ENCODE data around the gene NT5DC3.

Gene NT5DC3

DNA sequence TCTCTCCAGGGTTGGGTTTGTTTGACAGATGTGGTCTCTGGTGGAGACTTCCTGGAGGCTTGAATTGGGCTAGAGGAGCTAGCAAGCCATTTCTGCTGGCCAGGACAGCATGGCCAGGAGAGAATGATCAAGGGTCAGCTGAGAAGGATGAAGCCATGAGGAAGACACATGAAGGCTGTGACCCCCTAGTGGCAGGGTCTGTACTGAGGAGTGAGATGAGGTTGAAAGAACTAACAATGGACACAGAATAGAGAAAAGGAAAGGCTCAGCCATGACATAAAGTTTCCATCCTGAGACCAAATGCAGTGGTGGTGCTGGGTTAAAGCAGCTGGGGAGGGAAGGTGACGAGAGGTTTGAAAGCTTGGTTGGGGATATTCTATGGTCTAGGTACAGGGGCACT lies 89.9 kb downstream of the NT5DC3 start:
- DNase-seq (ENCODE audit: low read depth in 2 of 2), result no peak

DNA sequence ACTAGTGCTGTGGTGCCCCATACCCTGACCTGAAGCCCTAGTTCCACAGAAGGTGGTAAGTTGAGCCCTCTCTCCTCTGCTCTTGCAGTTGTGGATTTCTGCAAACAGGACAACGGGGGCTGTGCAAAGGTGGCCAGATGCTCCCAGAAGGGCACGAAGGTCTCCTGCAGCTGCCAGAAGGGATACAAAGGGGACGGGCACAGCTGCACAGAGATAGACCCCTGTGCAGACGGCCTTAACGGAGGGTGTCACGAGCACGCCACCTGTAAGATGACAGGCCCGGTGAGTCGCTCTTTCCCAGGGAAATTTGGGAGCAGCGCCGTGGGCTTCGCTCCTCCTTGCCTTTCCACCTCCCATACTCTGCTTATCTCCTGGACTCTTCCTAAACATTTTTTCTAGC lies 92.2 kb downstream of the NT5DC3 start:
- no peak for DNase-seq (ENCODE audit: low read depth in 2 of 2)

DNA sequence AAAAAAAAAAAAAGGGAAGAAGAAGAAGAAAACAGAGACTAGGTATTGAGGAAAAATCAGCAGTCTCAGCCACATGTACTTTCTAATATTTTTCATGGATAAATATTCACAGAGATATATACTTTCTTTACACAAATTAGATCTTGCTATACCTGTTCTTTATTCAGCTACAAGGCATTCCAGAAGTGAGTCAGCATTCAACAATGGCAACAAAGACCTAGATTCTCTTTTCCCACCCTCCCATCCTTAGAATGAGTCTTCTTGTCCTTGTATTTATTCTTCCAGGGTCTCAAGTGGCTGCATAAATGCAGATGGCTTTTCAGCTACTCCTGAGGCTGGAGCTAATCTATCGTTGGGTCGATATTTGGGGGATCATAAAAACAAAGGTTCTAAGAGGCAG lies 93.0 kb downstream of the NT5DC3 start:
- DNase-seq (ENCODE audit: low read depth in 2 of 2), result no peak

DNA sequence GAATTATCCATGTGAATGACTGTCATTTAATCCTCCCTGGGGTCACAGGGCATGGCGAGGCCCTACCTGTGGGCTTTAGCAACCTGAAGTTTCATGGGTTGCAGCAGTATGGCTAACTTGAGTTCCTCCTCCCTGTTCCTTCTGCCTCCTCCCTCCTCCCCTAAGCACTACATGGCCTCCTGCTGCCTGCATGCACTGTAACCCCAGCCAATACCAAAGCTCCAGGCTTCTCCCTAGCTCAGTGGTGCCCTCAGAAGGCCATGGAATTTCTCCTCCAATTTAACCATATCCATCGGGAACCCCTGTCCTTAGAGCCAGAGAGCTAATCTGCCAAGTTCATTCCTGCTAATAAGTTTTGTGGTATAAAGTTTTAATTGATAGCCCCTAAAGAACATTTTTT lies 95.1 kb downstream of the NT5DC3 start:
- no peak for DNase-seq (ENCODE audit: low read depth in 2 of 2)

DNA sequence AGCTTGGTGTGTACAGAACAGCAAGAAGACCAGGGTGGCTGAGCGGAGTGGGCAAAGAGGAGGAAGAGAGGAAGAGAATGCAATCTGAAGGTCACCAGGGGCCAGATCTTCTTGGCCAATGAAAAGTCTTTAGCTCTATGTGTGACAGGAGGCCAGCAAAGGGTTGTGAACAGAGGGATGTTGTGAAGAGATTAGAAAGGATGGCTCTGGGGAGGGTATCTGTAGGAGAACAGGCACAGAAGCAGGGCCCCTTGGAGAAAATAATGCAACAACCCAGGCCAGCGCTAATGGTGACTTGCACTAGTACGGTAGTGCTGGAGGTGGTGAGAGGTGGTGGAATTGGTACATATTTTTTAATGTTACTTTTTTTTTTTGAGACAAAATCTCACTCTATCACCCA lies 97.2 kb downstream of the NT5DC3 start:
- DNase-seq (ENCODE audit: low read depth in 2 of 2), result no peak

DNA sequence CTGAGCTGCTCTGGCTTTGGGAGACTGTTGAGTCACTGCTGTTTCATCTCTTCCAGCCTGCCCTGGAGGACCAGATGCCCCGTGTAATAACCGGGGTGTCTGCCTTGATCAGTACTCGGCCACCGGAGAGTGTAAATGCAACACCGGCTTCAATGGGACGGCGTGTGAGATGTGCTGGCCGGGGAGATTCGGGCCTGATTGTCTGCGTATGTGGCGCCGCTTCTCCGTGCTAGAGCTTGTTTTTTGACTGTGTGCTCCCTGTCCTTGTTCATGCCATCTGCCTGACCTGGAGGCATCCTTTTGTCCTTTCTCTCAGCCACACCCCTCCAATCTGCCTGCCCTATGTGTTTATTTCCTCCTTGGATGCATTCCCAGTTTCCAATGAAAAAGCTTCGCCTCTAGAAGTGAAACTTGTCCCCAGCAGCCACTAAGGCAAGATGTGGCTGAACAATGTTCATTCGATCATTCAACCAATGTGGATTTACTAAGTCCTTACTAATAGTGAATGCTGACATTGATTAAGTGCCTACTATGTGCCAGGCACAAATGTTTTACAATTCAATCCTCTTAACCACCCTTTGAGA lies 98.6 kb downstream of the NT5DC3 start:
- no peak for DNase-seq (ENCODE audit: low read depth in 2 of 2)

DNA sequence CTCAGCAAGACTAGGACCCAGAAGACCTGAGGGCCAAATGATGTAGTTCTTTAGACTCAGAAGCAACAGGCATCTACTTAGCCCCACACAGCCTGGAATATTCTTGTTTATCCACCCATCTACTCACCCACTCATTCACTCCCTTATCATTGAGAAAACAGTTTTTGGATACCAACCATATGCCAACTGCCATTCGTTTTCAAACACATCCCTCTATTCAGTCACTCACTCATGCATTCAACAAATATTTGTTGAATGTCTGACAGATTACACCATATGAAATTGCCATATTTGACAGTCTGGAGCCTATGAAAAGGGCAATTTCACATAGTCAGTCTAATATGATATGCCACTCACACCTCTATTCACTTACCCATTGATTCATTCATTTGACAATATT lies 103.2 kb downstream of the NT5DC3 start:
- no peak for DNase-seq (ENCODE audit: low read depth in 2 of 2)

DNA sequence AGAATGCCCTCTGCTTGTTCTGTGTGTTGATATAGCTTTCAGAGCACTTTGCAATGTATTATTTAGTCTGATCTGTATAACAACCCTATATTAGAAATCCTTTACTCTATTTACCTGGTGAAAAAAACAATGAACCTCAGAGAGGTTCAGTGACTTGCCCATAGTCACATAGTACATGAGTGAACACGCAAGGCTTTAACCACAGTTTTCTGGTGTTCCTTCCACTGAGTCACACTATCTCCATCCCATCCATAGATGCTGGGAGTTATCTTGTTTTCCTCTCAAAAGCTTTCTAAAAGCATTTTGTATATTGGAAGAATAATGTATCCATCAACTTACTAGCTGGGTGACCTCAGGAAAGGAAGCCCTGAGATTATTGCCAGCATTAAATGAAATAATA lies 104.5 kb downstream of the NT5DC3 start:
- no peak for DNase-seq (ENCODE audit: low read depth in 2 of 2)

DNA sequence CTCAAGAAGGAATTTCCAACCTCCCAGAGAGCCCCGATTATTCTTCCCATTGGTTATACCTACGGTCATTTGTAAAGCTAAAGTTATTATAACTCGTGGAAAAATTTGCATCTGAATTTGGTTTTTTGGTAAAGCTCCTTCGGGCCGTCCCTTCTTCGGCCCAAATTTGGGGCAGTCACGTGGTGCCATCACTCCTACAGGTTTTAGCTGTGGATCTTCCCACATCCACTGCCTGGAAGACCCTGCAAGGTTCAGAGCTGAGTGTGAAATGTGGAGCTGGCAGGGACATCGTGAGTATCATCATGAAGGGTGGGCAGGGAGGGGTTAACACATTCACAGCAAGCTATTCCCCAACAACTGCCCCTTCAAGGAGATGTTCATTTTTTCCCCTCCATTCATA lies 105.7 kb downstream of the NT5DC3 start:
- DNase-seq (ENCODE audit: low read depth in 2 of 2), result no peak

DNA sequence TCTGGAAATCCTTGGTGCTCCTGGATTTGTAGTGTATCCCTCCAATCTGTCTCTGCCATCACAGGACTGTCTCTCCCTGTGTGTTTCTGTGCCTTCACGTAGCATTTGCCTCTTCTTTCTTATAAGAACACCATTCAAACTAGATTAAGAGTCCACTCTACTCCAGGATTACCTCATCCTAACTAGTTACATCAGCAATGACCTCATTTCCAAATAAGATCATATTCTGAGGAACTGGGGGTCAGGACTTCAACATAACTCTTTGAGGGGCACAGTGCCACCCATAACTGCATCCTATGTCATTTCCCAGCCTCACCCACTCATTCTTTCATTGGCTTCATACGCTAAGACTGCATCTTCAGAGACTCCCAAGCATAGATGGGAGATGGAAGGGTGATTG lies 106.2 kb downstream of the NT5DC3 start:
- DNase-seq (ENCODE audit: low read depth in 2 of 2), result no peak

DNA sequence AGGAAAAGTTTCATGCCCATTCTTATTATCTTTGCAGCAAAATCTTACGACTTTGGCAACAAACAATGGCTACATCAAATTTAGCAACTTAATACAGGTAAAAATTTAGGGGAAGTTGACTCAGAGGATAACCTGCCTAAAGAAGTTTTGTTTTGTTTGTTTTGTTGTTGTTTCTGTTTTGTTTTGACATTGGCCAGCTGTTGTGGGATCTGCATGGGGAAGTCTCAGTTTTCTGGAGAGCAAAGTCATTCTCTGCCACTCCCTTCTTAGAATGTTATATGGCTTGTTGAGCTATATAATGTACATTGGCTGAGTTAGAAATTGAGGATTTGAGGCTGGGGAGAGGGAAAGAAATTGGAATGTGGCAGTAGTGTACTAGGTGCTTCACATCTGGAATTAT lies 109.5 kb downstream of the NT5DC3 start:
- DNase-seq (ENCODE audit: low read depth in 2 of 2), result no peak

DNA sequence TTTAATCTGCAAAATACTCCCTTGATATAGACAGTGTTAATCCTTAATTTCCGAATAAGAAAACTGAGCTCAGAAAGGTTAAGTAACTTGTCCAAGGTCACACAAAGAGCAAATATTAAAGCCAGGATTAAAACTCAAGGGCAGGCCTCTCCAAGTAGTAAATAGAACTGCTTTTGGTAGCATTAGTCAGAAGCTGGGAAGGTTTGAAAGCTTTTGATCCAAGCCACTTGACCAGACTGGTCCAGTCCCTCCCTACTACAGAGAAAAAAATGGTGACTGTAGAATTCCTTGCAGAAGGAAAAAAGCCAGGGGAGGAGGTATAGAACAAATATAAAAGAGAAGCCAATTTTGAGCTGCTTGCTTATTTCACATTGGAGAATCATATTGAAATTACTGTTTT lies 111.5 kb downstream of the NT5DC3 start:
- no peak for DNase-seq (ENCODE audit: low read depth in 2 of 2)

DNA sequence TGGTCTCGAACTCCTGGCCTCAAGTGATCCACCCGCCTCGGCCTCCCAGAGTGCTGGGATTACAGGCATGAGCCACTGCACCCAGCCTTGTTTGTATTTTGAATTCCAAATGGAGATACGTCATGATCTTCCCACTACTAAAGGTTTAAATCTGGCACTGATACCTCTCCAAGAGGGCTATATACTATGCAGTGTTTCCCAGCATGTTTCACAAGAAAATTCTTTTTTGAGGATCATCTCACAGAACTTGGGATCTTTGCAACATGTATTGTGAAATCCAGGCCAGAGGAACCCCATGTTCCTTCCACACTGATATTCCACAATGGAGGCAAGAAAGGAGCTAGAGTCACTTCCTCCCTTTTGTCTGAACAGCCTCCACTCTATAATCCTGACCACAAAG lies 112.7 kb downstream of the NT5DC3 start:
- DNase-seq (ENCODE audit: low read depth in 2 of 2), result no peak

DNA sequence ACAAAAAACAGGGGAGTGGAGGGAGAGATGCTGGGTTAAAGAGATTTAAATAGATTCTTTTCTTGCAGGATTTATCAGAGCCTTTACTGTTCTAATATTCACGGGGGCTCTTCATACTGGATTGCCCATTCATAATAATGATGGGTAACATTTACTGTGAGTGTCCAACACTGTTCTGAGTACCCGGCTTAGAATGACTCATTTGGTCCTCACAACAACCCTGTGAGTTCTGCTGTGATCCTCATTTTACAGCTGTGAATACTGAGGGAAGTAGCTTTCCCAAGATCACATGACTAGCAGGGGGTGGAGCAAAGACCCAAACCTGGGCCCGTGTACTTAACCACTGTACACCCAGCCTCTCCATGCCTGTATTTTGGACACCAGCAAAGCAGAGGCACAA lies 113.4 kb downstream of the NT5DC3 start:
- DNase-seq (ENCODE audit: low read depth in 2 of 2), result no peak

DNA sequence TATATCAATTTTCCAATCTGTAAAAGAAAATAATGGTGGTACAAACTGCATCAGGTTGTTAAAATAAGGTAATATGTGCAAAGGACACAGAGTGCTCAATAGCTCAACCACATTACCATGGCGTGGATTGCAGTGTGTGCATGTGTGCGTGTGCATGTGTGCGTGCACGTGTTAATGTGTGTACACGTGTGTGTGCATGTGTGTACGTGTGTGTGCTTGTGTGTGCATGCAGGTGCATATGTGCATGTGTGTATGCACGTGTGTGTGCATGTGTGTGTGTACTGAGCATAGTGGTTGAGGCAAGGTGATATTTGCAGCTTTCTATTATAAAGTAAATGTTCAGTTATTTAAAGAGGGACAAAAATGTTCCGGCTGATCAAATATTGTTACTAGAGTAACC lies 115.6 kb downstream of the NT5DC3 start:
- DNase-seq (ENCODE audit: low read depth in 2 of 2), result no peak

Measured in stimulated activated CD4-positive, alpha-beta T cell treated with anti-CD3 and anti-CD28 coated beads, Interleukin-15, amount 100 ng/mL, for 48 hours (primary cell).